Brain microvascular endothelial cell (primary cell): ENCODE measurements around the gene SPATS1.

Experiments used
- DNase-seq: peaks from one replicate; pipeline ENCODE4 v3.0.0-alpha.2; 2020
- H3K27ac ChIP-seq: fragments of 250-450 bp; sonication (Bioruptor Pico); 2 replicates; pipeline ENCODE4 v1.5.1; 2020; ENCODE audit warnings: mild to moderate bottlenecking, moderate library complexity
- H3K27me3 ChIP-seq: fragments of 250-450 bp; sonication (Bioruptor Pico); replicated peaks from 2 replicates; pipeline ENCODE4 v1.5.1; 2020; ENCODE audit warnings: mild to moderate bottlenecking
- H3K36me3 ChIP-seq: fragments of 250-450 bp; sonication (Bioruptor Pico); replicated peaks from 2 replicates; pipeline ENCODE4 v1.5.1; 2020; ENCODE audit warnings: mild to moderate bottlenecking
- H3K4me3 ChIP-seq: 2 replicates; pipeline ENCODE4 v1.5.1; 2011; ENCODE audit warnings: low read depth, mild to moderate bottlenecking, control low read depth, low read length, moderate library complexity
- CTCF ChIP-seq: IDR thresholded peaks from 2 replicates; pipeline ENCODE4 v1.5.1; 2011; ENCODE audit warnings: low read depth, mild to moderate bottlenecking, moderate library complexity, low read length, control low read depth, inconsistent platforms; ENCODE audit errors: missing control alignments
- in situ Hi-C: cut with HindIII; loops from 2 replicates; pipeline ENCODE4 v1.10.0; 2017; ENCODE audit warnings: low sequenced_read_pairs, low pct_ligation_motif_present

SPATS1 gene, protein sequence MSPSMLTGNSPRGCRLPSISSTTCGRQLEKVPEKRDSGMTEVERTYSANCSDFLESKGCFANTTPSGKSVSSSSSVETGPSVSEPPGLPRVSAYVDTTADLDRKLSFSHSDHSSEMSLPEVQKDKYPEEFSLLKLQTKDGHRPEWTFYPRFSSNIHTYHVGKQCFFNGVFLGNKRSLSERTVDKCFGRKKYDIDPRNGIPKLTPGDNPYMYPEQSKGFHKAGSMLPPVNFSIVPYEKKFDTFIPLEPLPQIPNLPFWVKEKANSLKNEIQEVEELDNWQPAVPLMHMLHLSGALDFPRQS

GRCh38 chr6:44342489-44342888, at the start of gene SPATS1:
Gene SPATS1, plus strand, starts transcription at chr6:44342650. Its CDS starts 446 bp downstream, at chr6:44343096.
- in situ Hi-C loops: no loop called here
- TF ChIP-seq CTCF: no peak
- Histone ChIP-seq H3K36me3 (no peaks in the 10 kb centered on the region), H3K27ac (no peak within 1 kb of the TSS), H3K27me3 (peaks cover 39% of the 10 kb centered on the region), H3K4me3 (no peak within 1 kb of the TSS)
- no peak for DNase-seq

DNA sequence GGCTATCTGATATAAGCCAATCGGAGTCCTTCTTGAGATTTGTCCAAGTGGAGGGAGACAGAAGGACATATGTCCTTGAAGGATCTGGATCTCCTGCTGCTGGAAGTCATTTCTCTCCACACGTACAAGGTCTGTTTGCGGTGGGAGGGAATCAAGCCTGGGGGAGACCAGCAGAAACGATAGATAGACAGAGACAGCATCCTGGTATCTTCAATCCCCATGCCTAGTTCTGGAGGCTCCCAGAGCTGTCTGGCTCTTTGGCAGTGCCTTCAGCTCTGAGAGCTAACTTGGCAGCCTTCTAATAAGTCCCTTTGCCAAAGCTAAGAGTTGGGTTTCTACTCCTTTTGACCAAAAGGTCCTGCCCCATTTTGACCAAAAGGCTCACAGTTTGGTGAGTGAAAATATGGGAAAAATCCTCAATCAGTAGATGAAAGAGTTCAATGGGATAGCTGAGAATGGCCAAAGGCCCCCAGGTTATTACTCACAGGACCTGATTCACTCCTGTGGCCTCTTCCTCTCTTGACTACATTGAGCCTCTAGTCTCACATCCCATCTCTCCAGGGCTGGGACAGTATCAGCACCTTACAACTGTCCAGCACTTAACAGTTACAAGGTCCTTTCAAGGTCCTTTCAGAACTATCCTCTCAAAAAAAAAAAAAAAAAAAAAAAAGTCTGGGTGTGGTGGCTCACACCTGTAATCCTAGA, 49.6 kb upstream of the SPATS1 start:
- no peaks in the 10 kb centered on the region for H3K36me3 ChIP-seq
- DNase-seq: no peak
- no peak overlapping the region for H3K27ac ChIP-seq
- TF ChIP-seq CTCF: no peak
- in situ Hi-C loops: no loop called here
- peaks cover 22% of the 10 kb centered on the region for H3K27me3 ChIP-seq
- no peak overlapping the region for H3K4me3 ChIP-seq

DNA sequence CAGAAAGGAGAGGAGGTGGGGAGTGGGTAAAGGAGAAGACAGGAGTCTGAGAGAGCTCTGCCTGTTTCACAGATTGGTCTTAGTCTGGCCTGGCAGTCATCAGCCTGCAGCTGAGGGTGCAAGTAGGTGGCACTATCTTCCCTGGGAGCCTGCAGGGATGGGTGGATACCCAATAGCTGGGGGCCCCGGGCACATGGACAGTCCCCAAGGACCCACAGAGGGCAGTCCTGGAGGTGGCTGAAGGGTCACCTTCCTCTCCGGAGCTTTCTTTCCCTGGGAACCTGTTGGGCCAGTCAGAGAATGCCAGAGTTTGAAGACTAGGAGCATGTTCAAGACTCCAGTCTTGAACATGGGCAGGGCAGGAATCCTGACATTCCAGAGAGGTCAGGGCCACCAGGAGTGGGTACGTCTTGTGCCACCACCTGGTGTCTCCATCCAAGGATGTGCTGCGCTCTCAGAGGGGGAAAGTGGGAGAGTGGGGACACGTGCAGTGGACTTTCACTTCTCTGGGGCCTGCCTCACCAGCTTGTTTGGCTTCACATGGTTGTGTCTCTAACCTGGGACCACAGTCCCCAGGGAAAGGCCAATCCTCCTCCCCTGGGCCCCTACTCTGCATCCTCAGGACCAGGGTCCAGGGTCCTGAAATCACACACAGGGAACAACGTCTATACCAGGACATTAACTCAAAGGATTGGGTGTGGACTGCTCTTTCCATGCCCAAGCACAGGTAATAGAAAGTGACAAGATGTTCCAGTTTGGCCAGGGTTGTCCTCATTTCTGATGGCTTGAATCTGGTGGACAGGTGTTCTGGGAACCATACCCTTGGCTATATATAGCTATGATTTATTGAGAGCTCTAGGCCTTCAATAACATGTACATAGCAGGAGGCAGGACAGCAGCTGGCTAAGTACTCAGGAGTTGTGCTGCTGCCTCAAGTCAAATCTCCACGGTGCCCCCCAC, 47.3 kb upstream of the SPATS1 start:
- Histone ChIP-seq H3K27me3 (peaks cover 25% of the 10 kb centered on the region), H3K4me3 (no peak overlapping the region), H3K27ac (no peak overlapping the region), H3K36me3 (no peaks in the 10 kb centered on the region)
- DNase-seq: no peak
- TF ChIP-seq CTCF: no peak
- in situ Hi-C loops: no loop called here

GRCh38 chr6:44297063-44298038, 45.1 kb upstream of the SPATS1 start:
- H3K4me3 ChIP-seq: peak overlapping the region; percentile 33
- no peak for DNase-seq
- H3K27me3 ChIP-seq: peaks cover 23% of the 10 kb centered on the region
- in situ Hi-C loops: no loop called here
- peaks cover 17% of the 10 kb centered on the region for H3K36me3 ChIP-seq
- TF ChIP-seq CTCF: no peak
- no peak overlapping the region for H3K27ac ChIP-seq
